ENCODE data around the gene TFCP2. TPM values are rescaled to one million over a fixed set of nuclear protein-coding genes. Genes with fewer than 3 reads are reported as not detected.
A peak's percentile ranks its signal among the peaks of the same experiment; 100 is the strongest.

Gene TFCP2
- total RNA-seq, 4 donors from 2014 or later: 12.3 to 16.6 (median 14.2) TPM

DNA sequence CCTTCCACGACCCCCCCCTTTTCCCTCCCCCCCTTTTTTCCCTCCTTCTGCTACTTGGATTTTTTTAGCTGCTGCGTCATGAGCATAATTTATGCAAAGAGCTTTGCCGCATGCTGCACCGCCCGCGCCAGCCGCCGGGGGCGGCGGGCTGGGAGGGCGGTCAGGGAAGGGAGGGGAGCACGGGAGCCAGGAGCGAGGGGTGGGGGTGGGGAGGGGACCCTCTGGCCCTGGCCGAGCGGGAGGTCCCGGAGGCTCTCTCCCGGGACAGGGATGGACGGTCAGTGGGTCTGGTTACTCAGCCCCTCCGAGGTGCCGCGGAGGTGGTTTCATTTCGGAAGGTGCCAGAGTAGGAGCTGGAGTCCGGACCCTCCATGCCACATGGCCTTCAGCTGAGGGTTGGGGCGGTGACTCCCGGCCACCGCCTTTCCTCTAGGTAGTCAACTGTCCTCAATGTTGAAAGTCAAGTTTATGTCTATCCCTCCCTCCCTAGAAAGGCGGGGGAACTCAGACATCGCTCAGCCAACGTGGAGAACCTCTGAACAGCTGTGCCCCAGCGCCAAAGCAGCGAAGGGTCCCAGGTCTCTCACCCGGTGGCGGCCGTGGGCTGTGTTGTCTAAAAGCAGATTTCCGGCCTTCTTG, 45.2 kb upstream of the TFCP2 start, which contains the start of gene POU6F1:
TSS of gene POU6F1 (minus strand) at position 95 of the 639 bp plus-strand sequence. CDS start 11,226 bp downstream, outside the sequence.
- no peaks in the 10 kb centered on the region for H3K9me3 ChIP-seq
- peaks cover 0 to 18% of the 10 kb centered on the region in 2 donors for H3K36me3 ChIP-seq
- H3K4me1 ChIP-seq: peaks cover 0 to 29% (median 3%) of the 10 kb centered on the region in 3 donors
- H3K4me3 ChIP-seq: peak within 1 kb of the TSS; percentile 96 to 99
- TF ChIP-seq EP300 (IDR thresholded peaks at IDR 0.05): no peak
- TF ChIP-seq POLR2AphosphoS5 (IDR thresholded peaks at IDR 0.05): peak; percentile 66
- TF ChIP-seq CTCF (IDR thresholded peaks at IDR 0.05): peak; percentile 55 to 69 (median 66)
- TF ChIP-seq POLR2A (IDR thresholded peaks at IDR 0.05): peak in 1 of 2 donors; percentile 40
- H3K27ac ChIP-seq: peak within 1 kb of the TSS; percentile 94 to 100 (median 98)
- peak; percentile 92 for ATAC-seq
- no peaks in the 10 kb centered on the region for H3K27me3 ChIP-seq
- 0% methylated on average over 1 of the region's 35 CpGs for WGBS, 2 donors (ENCODE audit: low coverage in 1 of 2)

- WGBS, 2 donors (ENCODE audit: low coverage in 1 of 2): 3% methylated on average over 12 of the region's 81 CpGs; no CpG with 5 or more reads in 1 of the 2 donors
- Histone ChIP-seq H3K27ac (peak overlapping the region; percentile 94 to 100 (median 98)), H3K36me3 (peaks cover 0 to 18% of the 10 kb centered on the region in 2 donors), H3K4me1 (peaks cover 0 to 29% (median 3%) of the 10 kb centered on the region in 3 donors), H3K4me3 (peak overlapping the region; percentile 96 to 99), H3K9me3 (no peaks in the 10 kb centered on the region), H3K27me3 (no peaks in the 10 kb centered on the region)
- ATAC-seq: peak; percentile 71
- TF ChIP-seq CTCF (IDR thresholded peaks at IDR 0.05) (peak in 3 of 4 experiments; percentile 37 to 52 (median 46)), POLR2A (IDR thresholded peaks at IDR 0.05) (peak; percentile 26 to 34), POLR2AphosphoS5 (IDR thresholded peaks at IDR 0.05) (no peak)
Observed at GRCh38 chr12:51217133-51217967, 44.4 kb upstream of the TFCP2 start.

- ATAC-seq: no peak
- TF ChIP-seq POLR2AphosphoS5 (IDR thresholded peaks at IDR 0.05) (no peak), CTCF (IDR thresholded peaks at IDR 0.05) (no peak), POLR2A (IDR thresholded peaks at IDR 0.05) (no peak), EP300 (IDR thresholded peaks at IDR 0.05) (no peak)
- peaks cover 0 to 18% of the 10 kb centered on the region in 2 donors for H3K36me3 ChIP-seq
- 12 to 31% methylated on average over 3 to 7 of the region's 7 CpGs for WGBS, 2 donors (ENCODE audit: low coverage in 1 of 2)
- H3K4me1 ChIP-seq: peaks cover 0 to 29% (median 3%) of the 10 kb centered on the region in 3 donors
- H3K27ac ChIP-seq: peak overlapping the region; percentile 94 to 100 (median 98)
- no peaks in the 10 kb centered on the region for H3K27me3 ChIP-seq
- H3K4me3 ChIP-seq: peak overlapping the region; percentile 96 to 99
- no peaks in the 10 kb centered on the region for H3K9me3 ChIP-seq
Observed at GRCh38 chr12:51216642-51217041, 43.7 kb upstream of the TFCP2 start.

GRCh38 chr12:51214895-51215294, 42.0 kb upstream of the TFCP2 start:
- ATAC-seq: no peak
- Histone ChIP-seq H3K36me3 (peaks cover 0 to 28% of the 10 kb centered on the region in 2 donors), H3K27ac (no peak overlapping the region), H3K9me3 (no peaks in the 10 kb centered on the region), H3K4me3 (no peak overlapping the region), H3K27me3 (no peaks in the 10 kb centered on the region), H3K4me1 (peaks cover 0 to 29% (median 3%) of the 10 kb centered on the region in 3 donors)
- 90 to 100% methylated on average over 2 to 5 of the region's 5 CpGs for WGBS, 2 donors (ENCODE audit: low coverage in 1 of 2)
- no peak for TF ChIP-seq CTCF (IDR thresholded peaks at IDR 0.05)
- no peak for TF ChIP-seq POLR2AphosphoS5 (IDR thresholded peaks at IDR 0.05)
- TF ChIP-seq POLR2A (IDR thresholded peaks at IDR 0.05): no peak
- TF ChIP-seq EP300 (IDR thresholded peaks at IDR 0.05): no peak
